ENCODE results near the gene HIPK2. TPM values are rescaled to one million over a fixed set of nuclear protein-coding genes. Genes with fewer than 3 reads are reported as not detected.

Gene HIPK2
- total and polyA plus RNA-seq, 2 experiments from 2014 or later: 7.3 to 16.9 TPM

DNA sequence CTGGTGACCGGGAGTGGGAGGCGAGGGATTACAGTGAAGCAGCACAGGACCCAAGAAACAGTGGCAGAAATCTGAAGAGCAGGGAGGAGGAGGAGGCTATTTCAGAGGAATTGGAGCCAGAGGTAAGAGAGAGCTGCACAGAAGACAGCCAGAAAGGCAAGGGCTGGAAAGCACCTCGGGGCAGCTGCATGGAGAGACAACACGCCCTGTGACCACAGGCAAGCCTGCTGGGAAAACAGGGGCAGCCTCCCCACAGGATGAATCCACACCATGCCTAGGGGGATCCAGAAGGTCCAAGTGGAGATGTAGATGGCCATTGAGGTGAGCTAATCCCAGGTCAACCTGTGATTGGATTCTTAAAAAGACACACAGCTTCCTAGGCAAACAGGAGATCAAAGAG is 135.5 kb downstream of the HIPK2 start:
- no peak overlapping the region for H3K27ac Mint-ChIP-seq
- no peak overlapping the region for H3K4me3 Mint-ChIP-seq
- H3K4me2 ChIP-seq: no peak overlapping the region
- ATAC-seq (no peak), DNase-seq (ENCODE audit: low spot score) (no peak)
- H4K20me1 ChIP-seq (replicated peaks; ENCODE audit: insufficient read depth): no peaks in the 10 kb centered on the region
- H2AFZ ChIP-seq: no peak overlapping the region
- H3K27ac ChIP-seq (ENCODE audit: low read depth): no peak overlapping the region
- H3K4me1 ChIP-seq (ENCODE audit: insufficient read depth): peaks cover 7% of the 10 kb centered on the region
- no peaks in the 10 kb centered on the region; the same call in 2 of the 3 replicates for H3K36me3 Mint-ChIP-seq (ENCODE audit: low read depth)
- no peaks in the 10 kb centered on the region for H3K27me3 ChIP-seq (ENCODE audit: insufficient read depth)
- no peaks in the 10 kb centered on the region for H3K36me3 ChIP-seq (ENCODE audit: insufficient read depth)
- H3K79me2 ChIP-seq (replicated peaks; ENCODE audit: insufficient read depth): no peaks in the 10 kb centered on the region
- H3K9me2 ChIP-seq (ENCODE audit: insufficient read depth): no peaks in the 10 kb centered on the region
- no peaks in the 10 kb centered on the region for H3K27me3 Mint-ChIP-seq (ENCODE audit: insufficient read depth, low read depth, poor library complexity)
- H3K4me3 ChIP-seq: no peak overlapping the region
- TF ChIP-seq ZNF331 (CRISPR knock-in tag; IDR thresholded peaks at IDR 0.05; ENCODE audit: low read depth) (no peak), EZH2phosphoT487 (IDR thresholded peaks at IDR 0.05; ENCODE audit: unreplicated experiment) (no peak), CREB1 (CRISPR knock-in tag; IDR thresholded peaks at IDR 0.05; ENCODE audit: low read depth) (no peak), EZH2 (IDR thresholded peaks at IDR 0.05; ENCODE audit: low read depth, unreplicated experiment) (no peak), NANOG (IDR thresholded peaks at IDR 0.05; ENCODE audit: borderline replicate concordance) (no peak), STAT1 (IDR thresholded peaks at IDR 0.05; ENCODE audit: unreplicated experiment) (no peak), JUNB (IDR thresholded peaks at IDR 0.05; ENCODE audit: unreplicated experiment) (no peak), ZNF114 (CRISPR knock-in tag; IDR thresholded peaks at IDR 0.05) (no peak), POLR2AphosphoS5 (IDR thresholded peaks at IDR 0.05; ENCODE audit: low read depth) (no peak)
- TF ChIP-seq, protein P1, sequence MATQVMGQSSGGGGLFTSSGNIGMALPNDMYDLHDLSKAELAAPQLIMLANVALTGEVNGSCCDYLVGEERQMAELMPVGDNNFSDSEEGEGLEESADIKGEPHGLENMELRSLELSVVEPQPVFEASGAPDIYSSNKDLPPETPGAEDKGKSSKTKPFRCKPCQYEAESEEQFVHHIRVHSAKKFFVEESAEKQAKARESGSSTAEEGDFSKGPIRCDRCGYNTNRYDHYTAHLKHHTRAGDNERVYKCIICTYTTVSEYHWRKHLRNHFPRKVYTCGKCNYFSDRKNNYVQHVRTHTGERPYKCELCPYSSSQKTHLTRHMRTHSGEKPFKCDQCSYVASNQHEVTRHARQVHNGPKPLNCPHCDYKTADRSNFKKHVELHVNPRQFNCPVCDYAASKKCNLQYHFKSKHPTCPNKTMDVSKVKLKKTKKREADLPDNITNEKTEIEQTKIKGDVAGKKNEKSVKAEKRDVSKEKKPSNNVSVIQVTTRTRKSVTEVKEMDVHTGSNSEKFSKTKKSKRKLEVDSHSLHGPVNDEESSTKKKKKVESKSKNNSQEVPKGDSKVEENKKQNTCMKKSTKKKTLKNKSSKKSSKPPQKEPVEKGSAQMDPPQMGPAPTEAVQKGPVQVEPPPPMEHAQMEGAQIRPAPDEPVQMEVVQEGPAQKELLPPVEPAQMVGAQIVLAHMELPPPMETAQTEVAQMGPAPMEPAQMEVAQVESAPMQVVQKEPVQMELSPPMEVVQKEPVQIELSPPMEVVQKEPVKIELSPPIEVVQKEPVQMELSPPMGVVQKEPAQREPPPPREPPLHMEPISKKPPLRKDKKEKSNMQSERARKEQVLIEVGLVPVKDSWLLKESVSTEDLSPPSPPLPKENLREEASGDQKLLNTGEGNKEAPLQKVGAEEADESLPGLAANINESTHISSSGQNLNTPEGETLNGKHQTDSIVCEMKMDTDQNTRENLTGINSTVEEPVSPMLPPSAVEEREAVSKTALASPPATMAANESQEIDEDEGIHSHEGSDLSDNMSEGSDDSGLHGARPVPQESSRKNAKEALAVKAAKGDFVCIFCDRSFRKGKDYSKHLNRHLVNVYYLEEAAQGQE (IDR thresholded peaks at IDR 0.05; ENCODE audit: unreplicated experiment): no peak
- TF ChIP-seq, protein P2, sequence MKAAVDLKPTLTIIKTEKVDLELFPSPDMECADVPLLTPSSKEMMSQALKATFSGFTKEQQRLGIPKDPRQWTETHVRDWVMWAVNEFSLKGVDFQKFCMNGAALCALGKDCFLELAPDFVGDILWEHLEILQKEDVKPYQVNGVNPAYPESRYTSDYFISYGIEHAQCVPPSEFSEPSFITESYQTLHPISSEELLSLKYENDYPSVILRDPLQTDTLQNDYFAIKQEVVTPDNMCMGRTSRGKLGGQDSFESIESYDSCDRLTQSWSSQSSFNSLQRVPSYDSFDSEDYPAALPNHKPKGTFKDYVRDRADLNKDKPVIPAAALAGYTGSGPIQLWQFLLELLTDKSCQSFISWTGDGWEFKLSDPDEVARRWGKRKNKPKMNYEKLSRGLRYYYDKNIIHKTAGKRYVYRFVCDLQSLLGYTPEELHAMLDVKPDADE (IDR thresholded peaks at IDR 0.05): no peak
- TF ChIP-seq, protein P3, sequence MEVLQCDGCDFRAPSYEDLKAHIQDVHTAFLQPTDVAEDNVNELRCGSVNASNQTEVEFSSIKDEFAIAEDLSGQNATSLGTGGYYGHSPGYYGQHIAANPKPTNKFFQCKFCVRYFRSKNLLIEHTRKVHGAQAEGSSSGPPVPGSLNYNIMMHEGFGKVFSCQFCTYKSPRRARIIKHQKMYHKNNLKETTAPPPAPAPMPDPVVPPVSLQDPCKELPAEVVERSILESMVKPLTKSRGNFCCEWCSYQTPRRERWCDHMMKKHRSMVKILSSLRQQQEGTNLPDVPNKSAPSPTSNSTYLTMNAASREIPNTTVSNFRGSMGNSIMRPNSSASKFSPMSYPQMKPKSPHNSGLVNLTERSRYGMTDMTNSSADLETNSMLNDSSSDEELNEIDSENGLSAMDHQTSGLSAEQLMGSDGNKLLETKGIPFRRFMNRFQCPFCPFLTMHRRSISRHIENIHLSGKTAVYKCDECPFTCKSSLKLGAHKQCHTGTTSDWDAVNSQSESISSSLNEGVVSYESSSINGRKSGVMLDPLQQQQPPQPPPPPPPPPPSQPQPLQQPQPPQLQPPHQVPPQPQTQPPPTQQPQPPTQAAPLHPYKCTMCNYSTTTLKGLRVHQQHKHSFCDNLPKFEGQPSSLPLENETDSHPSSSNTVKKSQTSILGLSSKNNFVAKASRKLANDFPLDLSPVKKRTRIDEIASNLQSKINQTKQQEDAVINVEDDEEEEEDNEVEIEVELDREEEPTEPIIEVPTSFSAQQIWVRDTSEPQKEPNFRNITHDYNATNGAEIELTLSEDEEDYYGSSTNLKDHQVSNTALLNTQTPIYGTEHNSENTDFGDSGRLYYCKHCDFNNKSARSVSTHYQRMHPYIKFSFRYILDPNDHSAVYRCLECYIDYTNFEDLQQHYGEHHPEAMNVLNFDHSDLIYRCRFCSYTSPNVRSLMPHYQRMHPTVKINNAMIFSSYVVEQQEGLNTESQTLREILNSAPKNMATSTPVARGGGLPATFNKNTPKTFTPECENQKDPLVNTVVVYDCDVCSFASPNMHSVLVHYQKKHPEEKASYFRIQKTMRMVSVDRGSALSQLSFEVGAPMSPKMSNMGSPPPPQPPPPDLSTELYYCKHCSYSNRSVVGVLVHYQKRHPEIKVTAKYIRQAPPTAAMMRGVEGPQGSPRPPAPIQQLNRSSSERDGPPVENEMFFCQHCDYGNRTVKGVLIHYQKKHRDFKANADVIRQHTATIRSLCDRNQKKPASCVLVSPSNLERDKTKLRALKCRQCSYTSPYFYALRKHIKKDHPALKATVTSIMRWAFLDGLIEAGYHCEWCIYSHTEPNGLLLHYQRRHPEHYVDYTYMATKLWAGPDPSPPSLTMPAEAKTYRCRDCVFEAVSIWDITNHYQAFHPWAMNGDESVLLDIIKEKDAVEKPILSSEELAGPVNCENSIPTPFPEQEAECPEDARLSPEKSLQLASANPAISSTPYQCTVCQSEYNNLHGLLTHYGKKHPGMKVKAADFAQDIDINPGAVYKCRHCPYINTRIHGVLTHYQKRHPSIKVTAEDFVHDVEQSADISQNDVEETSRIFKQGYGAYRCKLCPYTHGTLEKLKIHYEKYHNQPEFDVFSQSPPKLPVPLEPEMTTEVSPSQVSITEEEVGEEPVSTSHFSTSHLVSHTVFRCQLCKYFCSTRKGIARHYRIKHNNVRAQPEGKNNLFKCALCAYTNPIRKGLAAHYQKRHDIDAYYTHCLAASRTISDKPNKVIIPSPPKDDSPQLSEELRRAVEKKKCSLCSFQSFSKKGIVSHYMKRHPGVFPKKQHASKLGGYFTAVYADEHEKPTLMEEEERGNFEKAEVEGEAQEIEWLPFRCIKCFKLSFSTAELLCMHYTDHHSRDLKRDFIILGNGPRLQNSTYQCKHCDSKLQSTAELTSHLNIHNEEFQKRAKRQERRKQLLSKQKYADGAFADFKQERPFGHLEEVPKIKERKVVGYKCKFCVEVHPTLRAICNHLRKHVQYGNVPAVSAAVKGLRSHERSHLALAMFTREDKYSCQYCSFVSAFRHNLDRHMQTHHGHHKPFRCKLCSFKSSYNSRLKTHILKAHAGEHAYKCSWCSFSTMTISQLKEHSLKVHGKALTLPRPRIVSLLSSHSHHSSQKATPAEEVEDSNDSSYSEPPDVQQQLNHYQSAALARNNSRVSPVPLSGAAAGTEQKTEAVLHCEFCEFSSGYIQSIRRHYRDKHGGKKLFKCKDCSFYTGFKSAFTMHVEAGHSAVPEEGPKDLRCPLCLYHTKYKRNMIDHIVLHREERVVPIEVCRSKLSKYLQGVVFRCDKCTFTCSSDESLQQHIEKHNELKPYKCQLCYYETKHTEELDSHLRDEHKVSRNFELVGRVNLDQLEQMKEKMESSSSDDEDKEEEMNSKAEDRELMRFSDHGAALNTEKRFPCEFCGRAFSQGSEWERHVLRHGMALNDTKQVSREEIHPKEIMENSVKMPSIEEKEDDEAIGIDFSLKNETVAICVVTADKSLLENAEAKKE (CRISPR knock-in tag; IDR thresholded peaks at IDR 0.05): no peak
- TF ChIP-seq, protein P4, sequence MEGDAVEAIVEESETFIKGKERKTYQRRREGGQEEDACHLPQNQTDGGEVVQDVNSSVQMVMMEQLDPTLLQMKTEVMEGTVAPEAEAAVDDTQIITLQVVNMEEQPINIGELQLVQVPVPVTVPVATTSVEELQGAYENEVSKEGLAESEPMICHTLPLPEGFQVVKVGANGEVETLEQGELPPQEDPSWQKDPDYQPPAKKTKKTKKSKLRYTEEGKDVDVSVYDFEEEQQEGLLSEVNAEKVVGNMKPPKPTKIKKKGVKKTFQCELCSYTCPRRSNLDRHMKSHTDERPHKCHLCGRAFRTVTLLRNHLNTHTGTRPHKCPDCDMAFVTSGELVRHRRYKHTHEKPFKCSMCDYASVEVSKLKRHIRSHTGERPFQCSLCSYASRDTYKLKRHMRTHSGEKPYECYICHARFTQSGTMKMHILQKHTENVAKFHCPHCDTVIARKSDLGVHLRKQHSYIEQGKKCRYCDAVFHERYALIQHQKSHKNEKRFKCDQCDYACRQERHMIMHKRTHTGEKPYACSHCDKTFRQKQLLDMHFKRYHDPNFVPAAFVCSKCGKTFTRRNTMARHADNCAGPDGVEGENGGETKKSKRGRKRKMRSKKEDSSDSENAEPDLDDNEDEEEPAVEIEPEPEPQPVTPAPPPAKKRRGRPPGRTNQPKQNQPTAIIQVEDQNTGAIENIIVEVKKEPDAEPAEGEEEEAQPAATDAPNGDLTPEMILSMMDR (conservative IDR thresholded peaks at IDR 0.05; ENCODE audit: low read depth in 2 of 2): no peak
- peaks cover 15% of the 10 kb centered on the region for H3K4me1 Mint-ChIP-seq
- H3F3A ChIP-seq (replicated peaks; ENCODE audit: low read depth): no peaks in the 10 kb centered on the region
- H3K9me3 Mint-ChIP-seq: no peaks in the 10 kb centered on the region

Data from GM23338 (cell line).